ENCODE data around the gene USP2. TPM values are rescaled to one million over a fixed set of nuclear protein-coding genes. Genes with fewer than 3 reads are reported as not detected.

The USP2 gene
- total and polyA plus RNA-seq, 2 donors (not counting 1 experiment from before 2014, with no cell fraction given), result 0.66 to 2.3 TPM

- H3K4me3 ChIP-seq (replicated peaks in 1 of 4; ENCODE audit: control extremely low read depth in 1 of 4, insufficient read depth in 1 of 4, low read depth in 3 of 4, low read length in 4 of 4), result no peak overlapping the region
- no peaks in the 10 kb centered on the region for H4K20me1 ChIP-seq (ENCODE audit: control insufficient read depth, extremely low read depth, insufficient read depth, low read length)
- no peak for TF ChIP-seq EZH2 (IDR thresholded peaks at IDR 0.05; ENCODE audit: low read length, missing control alignments)
- TF ChIP-seq CTCF (conservative IDR thresholded peaks at IDR 0.05 in 1 of 2, IDR thresholded peaks at IDR 0.05 in 1 of 2; ENCODE audit: low read depth in 1 of 2, low read length in 2 of 2), result no peak
Measured at GRCh38 chr11:119373059-119373920, 8.2 kb downstream of the USP2 start.

GRCh38 chr11:119372260-119373058 lies 9.0 kb downstream of the USP2 start:
- H3K27ac ChIP-seq (ENCODE audit: insufficient read depth, low read length), result no peak overlapping the region
- no peak for DNase-seq (ENCODE audit: low read depth in 2 of 2)
- no peak overlapping the region for H3K9ac ChIP-seq (ENCODE audit: insufficient read depth, low read length)
- no peak overlapping the region for H2AFZ ChIP-seq (ENCODE audit: low read length)
- no peaks in the 10 kb centered on the region for H4K20me1 ChIP-seq (ENCODE audit: control insufficient read depth, extremely low read depth, insufficient read depth, low read length)
- no peak for TF ChIP-seq EZH2 (IDR thresholded peaks at IDR 0.05; ENCODE audit: low read length, missing control alignments)
- TF ChIP-seq CTCF (conservative IDR thresholded peaks at IDR 0.05 in 1 of 2, IDR thresholded peaks at IDR 0.05 in 1 of 2; ENCODE audit: low read depth in 1 of 2, low read length in 2 of 2), result no peak
- H3K36me3 ChIP-seq (ENCODE audit: control insufficient read depth, insufficient read depth, low read length), result no peaks in the 10 kb centered on the region
- H3K27me3 ChIP-seq (ENCODE audit: control insufficient read depth, insufficient read depth, low read length), result peaks cover 5% of the 10 kb centered on the region
- H3K4me1 ChIP-seq (ENCODE audit: control insufficient read depth, extremely low read depth, insufficient read depth, low read length), result peaks cover 43% of the 10 kb centered on the region
- no peaks in the 10 kb centered on the region for H3K79me2 ChIP-seq (ENCODE audit: control insufficient read depth, insufficient read depth, low read length)
- H3K4me3 ChIP-seq (replicated peaks in 1 of 4; ENCODE audit: control extremely low read depth in 1 of 4, insufficient read depth in 1 of 4, low read depth in 3 of 4, low read length in 4 of 4), result no peak overlapping the region
- no peak overlapping the region for H3K4me2 ChIP-seq (ENCODE audit: extremely low read depth, insufficient read depth, low read length)
- no peaks in the 10 kb centered on the region for H3K9me3 ChIP-seq (ENCODE audit: control insufficient read depth, insufficient read depth, low read depth, low read length)

More at GRCh38 chr11:119373059-119373920, 8.2 kb downstream of the USP2 start:
- no peaks in the 10 kb centered on the region for H3K36me3 ChIP-seq (ENCODE audit: control insufficient read depth, insufficient read depth, low read length)
- H3K27me3 ChIP-seq (ENCODE audit: control insufficient read depth, insufficient read depth, low read length), result peaks cover 2% of the 10 kb centered on the region
- H3K9me3 ChIP-seq (ENCODE audit: control insufficient read depth, insufficient read depth, low read depth, low read length), result no peaks in the 10 kb centered on the region
- H3K9ac ChIP-seq (ENCODE audit: insufficient read depth, low read length), result no peak overlapping the region
- H3K79me2 ChIP-seq (ENCODE audit: control insufficient read depth, insufficient read depth, low read length), result no peaks in the 10 kb centered on the region
- H3K27ac ChIP-seq (ENCODE audit: insufficient read depth, low read length), result no peak overlapping the region
- DNase-seq (ENCODE audit: low read depth in 2 of 2), result no peak
- peaks cover 39% of the 10 kb centered on the region for H3K4me1 ChIP-seq (ENCODE audit: control insufficient read depth, extremely low read depth, insufficient read depth, low read length)
- H3K4me2 ChIP-seq (ENCODE audit: extremely low read depth, insufficient read depth, low read length), result no peak overlapping the region
- no peak overlapping the region for H2AFZ ChIP-seq (ENCODE audit: low read length)

- no peaks in the 10 kb centered on the region for H3K9me3 ChIP-seq (ENCODE audit: control insufficient read depth, insufficient read depth, low read depth, low read length)
- TF ChIP-seq CTCF (conservative IDR thresholded peaks at IDR 0.05 in 1 of 2, IDR thresholded peaks at IDR 0.05 in 1 of 2; ENCODE audit: low read depth in 1 of 2, low read length in 2 of 2) (no peak), EZH2 (IDR thresholded peaks at IDR 0.05; ENCODE audit: low read length, missing control alignments) (no peak)
- peak in 1 of 2 donors; percentile 19 for DNase-seq (ENCODE audit: low read depth in 2 of 2)
- no peaks in the 10 kb centered on the region for H3K36me3 ChIP-seq (ENCODE audit: control insufficient read depth, insufficient read depth, low read length)
- no peak overlapping the region for H3K4me2 ChIP-seq (ENCODE audit: extremely low read depth, insufficient read depth, low read length)
- H3K9ac ChIP-seq (ENCODE audit: insufficient read depth, low read length), result no peak overlapping the region
- H3K4me1 ChIP-seq (ENCODE audit: control insufficient read depth, extremely low read depth, insufficient read depth, low read length), result peaks cover 40% of the 10 kb centered on the region
- no peaks in the 10 kb centered on the region for H4K20me1 ChIP-seq (ENCODE audit: control insufficient read depth, extremely low read depth, insufficient read depth, low read length)
- H3K27me3 ChIP-seq (ENCODE audit: control insufficient read depth, insufficient read depth, low read length), result peaks cover 5% of the 10 kb centered on the region
- H2AFZ ChIP-seq (ENCODE audit: low read length), result no peak overlapping the region
- H3K79me2 ChIP-seq (ENCODE audit: control insufficient read depth, insufficient read depth, low read length), result no peaks in the 10 kb centered on the region
- no peak overlapping the region for H3K27ac ChIP-seq (ENCODE audit: insufficient read depth, low read length)
- H3K4me3 ChIP-seq (replicated peaks in 1 of 4; ENCODE audit: control extremely low read depth in 1 of 4, insufficient read depth in 1 of 4, low read depth in 3 of 4, low read length in 4 of 4), result no peak overlapping the region
Measured at GRCh38 chr11:119371778-119372182, 9.7 kb downstream of the USP2 start.
